Occipital lobe (tissue), 2 donors: Measurements from ENCODE around the gene MED8. TPM values are rescaled to one million over a fixed set of nuclear protein-coding genes. Genes with fewer than 3 reads are reported as not detected.
"Not testable (repeated sequence)": the region's sequence is repeated elsewhere in the genome, so short reads cannot be mapped to it uniquely, and the experiment has no call there.

Experiments used
- DNase-seq: peaks from one replicate; lab custom pipeline; 2025; lab: John Stamatoyannopoulos, UW
- total RNA-seq: library from RNA; depleted of rRNA; stranded (reverse); fragments of >200 nt; gene quantifications from one replicate; pipeline ENCODE4 v1.2.3, GENCODE V29; 2014

The MED8 gene
- total RNA-seq, 1 donor from 2014 or later = 20.7 TPM

DNA sequence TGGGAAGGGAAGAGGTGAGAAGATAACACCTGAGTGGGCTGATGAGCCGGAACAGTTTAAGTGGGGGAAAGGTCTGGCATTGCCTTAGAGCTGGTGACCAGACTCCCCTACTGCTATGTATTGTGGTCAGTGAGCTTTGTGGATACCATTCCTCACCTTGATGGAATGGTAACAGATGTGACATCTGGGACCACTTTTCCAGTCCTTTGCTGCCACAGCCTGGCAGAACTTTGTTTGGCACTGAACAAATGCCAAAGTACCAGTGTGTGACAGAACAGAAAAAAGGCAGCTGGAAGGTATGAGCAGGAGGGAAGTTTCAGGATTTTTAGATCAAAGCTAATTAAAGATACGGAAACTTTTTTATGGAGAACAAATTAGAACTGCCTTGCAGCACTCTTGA is 6.2 kb downstream of the MED8 start:
- peak; percentile 11 for DNase-seq

DNA sequence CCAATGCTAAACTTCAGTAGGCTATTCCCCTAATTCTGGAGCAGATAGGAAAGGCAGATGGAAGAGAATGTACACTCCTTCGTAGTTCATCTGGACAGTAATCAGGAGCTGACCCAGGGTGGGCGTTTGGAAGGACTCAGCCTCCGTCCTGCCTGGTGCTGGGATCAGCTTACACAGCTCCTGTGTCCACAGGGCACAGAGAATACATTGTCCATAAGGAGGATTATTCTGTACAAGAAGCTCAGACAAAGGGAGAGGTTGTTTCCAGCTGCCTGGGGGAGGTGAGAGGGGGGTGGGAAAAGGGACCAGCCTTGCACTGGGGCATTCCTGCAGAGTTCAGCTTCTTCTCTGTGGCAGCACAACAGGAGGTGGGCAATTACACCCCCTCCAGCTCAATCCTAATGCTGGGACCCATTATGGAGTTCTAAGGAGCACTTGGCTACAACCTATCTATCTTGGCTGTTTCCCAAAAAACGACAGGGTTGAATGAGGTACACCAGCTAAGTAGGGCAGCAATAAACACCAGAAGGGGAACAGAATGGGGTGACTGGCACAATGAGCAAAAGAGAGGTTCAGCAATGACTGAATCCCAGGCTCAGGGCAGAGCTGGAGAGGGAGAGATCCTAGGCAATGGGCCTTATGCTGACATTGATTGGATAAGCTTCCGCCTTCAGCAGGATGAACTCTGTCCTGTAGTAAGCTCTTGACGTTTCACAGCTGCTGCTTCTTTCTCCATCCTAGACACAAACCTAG is 7.4 kb downstream of the MED8 start:
- peak; percentile 48 for DNase-seq

DNA sequence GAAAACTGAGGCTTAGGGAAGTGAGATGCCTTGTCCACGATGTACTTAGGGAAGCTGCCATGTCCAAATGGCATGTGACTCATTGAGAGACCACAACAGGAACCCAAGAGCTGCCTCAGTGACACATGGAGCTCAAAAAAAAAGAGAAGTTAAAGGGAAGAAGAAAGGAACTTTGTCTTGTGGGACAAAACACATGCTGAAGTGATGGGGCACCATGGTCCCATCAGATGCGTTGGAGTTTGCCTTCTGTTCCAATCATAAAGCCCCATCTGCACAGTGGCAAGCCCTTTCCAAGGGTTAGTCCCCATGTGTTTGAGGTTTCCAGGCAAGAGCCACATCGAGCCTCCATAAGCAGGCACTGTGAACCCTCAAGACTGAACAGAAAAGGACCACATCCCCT is 8.0 kb downstream of the MED8 start:
- no peak for DNase-seq

DNA sequence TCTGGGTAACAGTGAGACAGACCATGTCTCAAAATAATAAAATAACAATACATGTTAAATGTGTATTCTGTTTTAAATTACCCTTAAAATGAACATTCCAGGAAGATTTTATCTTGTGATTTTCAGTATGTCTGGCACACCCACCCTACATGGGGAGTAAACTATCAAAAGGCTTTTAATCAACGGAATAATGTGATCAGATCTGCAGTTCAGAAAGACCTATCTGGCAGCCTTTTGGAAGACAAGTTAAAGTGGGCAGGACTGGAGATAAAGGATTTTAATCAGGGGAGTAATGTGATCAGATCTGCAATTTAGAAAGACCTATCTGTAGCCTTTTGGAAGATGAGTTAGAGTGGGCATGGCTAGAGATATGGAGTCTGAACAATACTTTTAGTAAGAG is 10.1 kb downstream of the MED8 start:
- no peak for DNase-seq

DNA sequence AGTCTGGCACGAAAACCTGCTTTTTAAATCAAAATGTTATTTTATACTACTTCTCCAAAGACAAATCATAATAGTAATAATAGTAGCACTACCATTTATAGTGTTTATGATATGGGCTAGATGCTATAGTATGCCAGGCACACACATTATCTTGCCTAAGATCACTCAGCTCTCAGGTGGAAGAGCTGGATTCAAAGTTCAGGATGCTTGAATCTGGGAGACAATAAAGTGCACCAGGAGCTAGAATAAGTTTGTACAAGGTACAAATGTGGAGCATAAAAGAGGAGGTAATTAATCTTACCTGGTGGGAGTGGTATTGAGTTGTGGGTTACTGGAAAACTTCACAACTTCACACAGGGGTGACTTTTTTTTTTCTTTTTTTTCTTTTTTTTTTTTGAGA is 11.8 kb downstream of the MED8 start:
- DNase-seq = no peak

DNA sequence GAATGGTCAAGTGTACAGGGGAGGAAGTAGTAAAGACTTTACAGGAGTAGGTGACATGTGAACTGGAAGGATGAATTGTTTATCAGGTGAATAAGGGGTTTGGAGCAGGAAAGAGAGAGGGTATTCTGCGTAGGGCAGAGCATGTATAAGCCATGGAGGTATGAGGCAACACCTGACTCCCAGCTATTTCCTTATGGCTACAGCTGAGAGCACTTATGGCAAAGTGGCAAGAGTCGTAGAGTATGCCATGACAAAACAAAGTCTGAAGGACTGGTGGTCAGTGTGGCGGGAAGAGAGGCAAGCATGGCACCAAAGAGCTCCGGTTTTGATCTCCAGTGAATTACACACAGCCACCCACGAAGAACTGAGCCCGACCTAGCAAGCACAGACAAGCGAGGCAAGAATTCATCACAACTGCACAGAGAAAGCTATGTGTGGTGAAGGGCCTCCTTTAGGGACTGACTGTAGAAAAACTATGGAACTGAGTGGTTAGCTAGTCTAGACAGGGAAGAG is 12.8 kb downstream of the MED8 start:
- DNase-seq = no peak

DNA sequence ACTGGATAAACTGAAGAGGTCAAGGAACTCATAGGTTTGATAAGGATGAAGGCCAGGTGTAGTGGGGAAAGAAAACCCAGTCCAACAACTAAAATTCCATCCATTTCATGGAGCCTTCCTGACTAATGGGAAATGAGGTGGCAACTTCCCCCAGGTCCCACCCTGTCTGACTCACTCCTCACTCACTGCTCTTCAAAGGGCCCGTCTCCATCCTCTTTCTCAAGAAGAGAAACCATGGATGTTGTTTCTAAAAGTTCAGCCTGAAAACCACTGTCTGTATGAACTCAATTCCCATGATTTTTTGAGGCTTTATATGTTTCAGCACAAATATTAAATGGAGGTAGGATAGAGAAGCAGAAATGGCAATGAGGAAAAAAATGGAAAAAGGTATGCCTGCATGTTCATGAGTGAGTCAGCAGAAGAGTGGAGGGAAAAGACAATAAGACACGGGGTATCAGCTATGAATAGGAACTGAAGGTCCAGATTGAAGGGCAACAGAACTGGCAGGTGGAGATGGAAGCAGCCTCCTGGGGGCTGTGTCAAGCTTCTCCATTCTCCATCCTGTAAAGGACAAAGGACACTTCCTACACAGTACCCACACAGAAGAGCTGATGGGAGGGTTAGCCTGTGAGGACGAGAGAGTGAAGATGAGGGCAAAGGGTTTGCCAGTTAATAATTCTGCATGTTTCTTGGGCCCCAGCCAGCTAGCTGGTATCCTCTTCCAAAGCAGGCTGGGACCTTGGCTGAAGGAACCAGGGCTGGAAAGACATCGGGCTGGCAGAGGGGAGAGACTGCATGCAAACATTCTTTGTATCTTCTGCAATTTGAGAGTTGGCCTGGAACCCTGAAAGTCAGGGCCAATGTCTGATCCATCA is 16.3 kb downstream of the MED8 start:
- no peak for DNase-seq

DNA sequence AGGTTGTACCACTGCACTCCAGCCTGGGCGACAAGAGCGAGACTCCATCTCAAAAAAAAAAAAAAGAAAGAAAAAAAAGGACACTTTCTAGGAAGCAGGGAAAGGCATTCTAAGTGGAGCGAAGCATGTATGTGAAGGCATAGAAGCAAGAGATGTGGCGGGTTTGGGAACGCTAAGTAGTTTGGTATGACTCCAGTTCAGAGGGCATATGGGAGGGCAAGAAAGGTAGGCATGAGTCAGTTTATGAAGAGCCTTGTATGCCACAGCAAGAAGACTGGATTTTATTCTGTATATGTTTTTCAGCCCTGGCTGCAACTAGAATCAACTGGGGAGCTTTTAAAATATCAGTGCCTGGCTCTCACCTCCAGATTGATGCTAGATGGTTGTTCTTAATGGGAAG is 17.4 kb downstream of the MED8 start:
- DNase-seq = no peak

DNA sequence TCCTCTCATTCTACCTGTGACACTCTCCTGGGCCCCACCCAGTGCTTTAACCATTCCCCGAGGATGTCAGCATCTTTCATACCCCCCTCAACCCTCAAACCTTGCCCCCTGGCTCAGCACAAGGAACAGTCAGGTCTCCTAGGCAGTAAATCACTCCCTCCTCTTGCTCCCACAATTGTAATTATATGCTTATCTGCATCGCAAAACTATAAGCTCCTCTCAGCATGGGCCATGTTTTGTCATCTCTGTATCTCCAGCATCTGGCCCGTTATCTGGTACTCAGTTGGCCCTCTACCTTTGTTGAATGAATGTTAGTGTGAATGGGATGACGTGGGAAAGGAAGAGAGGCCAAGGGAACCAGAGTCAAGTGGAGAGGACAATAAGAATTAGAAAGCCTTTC is 19.0 kb downstream of the MED8 start:
- DNase-seq = no peak

DNA sequence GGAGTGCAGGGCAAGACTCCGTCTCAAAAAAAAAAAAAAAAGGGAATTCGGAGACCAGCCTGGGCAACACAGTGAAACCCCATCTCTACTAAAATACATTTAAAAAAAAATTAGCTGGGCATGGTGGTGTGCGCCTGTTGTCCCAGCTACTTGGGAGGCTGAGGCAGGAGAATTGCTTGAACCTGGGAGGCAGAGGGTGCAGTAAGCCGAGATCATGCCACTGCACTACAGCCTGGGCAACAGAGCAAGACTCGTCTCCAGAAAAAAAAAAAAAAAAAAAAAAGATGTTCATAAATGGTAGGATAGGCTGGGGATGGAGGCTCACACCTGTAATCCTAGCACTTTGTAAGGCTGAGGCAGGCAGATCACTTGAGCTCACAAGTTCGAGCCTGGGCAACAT is 19.8 kb downstream of the MED8 start:
- DNase-seq = not testable (repeated sequence)

DNA sequence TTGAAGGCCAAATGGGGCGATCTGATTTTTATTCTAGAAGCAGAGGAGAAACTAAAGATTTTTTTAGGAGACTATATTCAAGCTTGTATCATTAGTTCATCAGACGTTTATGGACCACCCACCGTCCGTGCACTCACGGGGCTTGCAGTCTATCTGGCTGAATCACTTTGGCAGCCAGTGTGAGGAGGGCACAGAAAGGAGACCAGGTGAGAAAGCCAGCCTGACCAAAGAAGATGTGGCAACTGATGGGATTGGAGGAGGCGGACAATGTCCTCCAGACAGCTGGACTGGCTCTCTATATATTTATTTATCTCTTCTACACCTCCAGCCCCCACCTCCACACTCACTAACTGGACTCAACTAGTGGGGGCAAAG is 21.0 kb downstream of the MED8 start:
- DNase-seq = no peak

DNA sequence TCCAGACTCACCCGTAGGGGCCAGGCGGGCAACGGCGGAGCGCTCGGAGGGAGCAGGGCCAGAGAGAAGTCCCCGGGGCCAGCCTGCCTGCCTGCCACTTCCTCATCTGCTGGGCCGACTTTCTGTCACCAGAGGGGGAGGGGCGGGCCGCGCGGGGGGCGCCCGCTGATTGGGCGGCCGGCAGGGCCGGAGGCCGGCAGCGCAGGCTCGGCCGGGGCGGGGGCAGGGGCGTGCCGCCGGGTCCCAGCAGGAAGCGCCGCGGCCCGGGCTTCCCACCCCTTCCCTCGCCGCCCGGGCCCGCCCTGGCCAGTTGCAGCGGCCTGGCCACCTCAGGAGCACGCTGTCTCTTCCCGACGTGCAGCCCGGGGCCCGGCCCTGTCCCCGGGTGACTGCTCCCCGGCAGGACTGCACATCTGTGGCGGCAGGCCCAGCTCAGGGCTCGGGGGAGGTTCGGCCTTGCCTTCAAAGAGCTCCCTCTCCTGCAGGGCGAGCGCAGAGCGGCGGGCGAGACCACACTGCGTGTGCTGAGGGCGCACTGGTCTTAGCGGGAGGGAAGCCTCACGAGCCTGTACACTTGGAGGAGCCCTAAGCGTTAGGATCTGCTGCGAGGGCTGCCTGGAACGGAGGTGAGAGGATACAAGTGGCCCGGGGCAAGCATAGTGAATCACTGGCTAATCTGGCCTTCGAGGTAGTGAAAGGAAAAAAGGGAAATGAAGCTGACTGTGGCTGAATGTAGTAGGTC is 21.5 kb downstream of the MED8 start, which contains the start of gene ELOVL1:
Gene ELOVL1, minus strand, starts transcription at position 108 of the 742 bp plus-strand sequence. CDS start 2,402 bp downstream, outside the sequence.
- peak; percentile 82 for DNase-seq

DNA sequence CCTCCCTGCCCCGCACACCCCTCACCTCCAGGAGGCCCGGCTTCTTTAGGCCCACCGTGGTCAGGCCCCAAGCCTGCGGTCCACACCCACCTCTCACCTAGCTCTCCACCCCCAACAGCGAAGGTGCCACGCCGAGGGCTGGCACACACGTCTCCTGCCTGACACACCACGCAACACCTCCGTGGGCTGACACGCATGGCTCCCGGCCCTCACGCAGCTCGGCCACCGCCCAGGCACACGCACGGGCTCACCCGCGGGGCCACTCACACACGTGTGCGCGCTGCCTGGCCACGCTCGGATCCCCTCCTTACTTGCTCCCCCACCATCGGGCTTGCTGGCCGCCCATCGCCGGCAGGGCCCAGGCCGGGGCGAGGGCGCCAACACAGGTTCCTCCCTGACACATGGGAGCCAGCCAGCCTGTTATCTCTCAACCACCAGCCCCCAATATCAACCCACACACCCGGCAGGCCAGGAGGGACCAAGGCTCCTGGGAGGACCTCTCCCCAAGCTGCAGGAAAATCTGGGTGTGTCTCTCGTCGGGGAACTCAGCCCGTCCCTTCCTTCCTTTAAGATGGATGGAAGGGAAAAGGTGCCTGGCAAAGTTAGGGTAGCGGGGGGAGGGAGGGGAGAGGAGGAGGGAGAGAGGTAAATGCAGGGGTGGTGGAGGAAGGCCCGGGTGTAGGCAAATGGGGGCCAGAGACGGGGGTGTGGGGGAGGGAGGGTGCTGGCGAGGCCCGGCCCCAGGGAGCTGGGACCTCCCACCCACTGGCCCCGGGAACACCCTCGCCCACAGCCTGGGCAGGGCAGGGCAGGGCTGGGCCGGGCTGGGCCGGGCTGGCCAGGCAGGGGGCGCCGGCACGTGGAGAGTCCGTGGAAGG is 22.3 kb downstream of the MED8 start:
- DNase-seq = no peak

DNA sequence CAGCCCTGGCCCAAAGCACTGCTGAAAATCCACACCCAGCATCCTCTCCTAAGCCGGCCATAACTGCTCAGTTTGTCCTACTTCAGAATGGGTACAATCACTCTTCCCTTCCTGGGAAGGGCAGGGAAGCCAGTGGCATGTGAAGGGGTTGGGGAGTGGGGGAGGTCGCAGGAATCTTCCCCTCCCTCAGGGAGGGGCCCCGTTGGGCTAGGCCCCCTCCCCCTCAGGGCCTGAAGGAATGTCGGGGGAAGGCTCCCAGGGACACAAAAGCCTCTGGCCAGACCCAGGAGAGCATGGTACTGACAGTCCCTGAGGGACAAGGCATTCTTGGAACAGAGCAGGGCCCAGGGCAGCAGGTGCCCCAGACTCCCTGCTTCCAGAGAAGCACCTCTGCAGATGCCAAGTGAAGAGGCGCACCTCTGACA is 23.0 kb downstream of the MED8 start:
- DNase-seq = no peak

DNA sequence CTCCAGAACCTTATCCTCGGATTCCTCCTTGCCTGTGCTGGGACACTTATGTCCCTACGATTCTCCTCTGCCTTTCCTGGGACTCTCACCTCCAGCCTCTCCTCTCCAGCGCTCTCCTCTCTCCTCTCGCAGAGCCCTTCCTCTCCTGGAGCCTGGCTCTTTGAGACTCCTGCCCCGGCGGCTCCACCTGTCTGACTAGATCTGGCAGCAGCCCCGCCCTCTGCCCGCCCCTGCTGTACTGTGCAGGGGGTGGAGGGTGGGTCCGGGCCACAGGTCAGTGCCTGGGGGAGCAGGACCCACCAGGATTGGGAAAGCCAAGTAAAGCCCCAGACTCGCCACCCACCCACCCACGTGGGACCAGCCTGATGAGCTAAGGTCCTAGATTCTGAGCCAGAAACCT is 23.4 kb downstream of the MED8 start:
- DNase-seq = no peak

DNA sequence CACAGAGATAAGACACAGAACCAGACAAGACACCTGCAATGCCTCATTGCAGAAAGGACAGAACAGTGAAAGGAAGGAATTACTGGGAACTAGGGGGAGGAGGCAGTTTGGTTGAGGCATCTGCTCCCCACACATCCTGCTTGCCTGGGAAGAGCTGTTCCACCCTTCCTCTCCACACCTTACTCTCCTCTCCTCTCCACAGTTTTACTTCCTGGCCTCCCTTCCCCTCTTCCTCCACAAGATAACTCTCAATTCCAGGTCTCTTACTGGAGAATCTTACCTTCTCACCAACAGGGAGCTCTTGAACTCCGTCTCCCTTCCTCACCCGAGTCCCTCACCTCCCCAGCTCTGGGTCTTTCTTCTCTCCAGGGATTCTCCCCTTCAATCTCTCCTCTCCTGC is 23.9 kb downstream of the MED8 start:
- no peak for DNase-seq

DNA sequence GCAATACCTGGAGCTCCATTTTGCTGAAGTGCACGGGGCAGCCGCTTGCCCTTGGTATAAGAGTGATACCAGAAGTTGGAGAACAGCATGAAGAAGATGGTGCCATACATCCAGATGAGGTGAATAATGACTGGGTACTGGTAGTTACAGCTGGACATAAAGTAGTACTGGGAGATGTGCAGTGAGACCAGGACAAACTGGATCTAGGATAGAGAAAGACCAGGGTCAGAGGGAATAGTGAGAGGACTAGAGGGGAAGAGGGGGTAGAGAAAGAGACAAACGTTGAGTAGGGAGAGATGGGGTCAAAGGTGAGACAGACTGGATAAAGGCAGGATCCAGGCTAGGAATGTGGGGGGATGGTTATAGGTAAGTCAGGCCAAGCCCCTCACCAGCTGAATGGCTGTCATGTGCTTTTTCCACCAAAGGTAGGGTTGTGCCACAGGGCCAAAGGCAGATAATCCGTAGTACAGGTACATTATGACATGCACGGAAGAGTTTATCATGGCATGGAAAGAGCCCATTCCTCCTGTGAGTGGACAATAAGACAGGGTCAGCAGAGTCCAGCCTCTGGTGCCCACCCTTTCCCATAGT is 25.6 kb downstream of the MED8 start:
- DNase-seq = no peak

DNA sequence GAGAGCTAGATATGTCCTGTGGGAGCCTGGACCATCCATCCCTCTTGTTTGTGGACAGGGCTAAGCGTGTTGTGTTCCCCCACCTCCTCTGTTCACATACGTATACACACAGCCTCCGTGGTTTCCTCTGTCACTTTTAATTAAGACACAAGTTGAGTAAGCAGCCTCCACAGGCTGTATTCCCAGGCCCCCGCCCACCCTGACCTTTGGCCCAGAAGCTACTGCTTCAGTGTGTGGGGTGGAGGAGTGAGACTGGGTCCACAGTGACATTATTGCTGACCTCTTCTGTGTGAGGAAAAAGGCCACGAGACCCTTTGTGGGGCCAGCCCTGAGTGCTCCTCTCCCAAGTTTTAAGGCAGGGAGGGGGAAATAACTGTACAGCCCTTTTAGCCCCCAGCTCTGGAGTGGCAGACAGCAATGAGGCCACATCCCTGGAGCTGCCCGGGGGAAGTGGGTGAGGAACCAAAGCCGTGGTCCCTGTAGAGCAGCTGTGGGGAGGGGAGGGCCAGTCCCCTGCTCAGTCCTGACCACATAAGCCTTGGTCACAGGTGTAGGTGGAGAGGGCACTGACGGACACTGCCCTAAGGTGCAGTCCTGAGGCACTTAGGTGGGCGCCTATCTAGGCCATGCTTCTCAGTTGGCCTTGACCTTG is 26.2 kb downstream of the MED8 start:
- no peak for DNase-seq

DNA sequence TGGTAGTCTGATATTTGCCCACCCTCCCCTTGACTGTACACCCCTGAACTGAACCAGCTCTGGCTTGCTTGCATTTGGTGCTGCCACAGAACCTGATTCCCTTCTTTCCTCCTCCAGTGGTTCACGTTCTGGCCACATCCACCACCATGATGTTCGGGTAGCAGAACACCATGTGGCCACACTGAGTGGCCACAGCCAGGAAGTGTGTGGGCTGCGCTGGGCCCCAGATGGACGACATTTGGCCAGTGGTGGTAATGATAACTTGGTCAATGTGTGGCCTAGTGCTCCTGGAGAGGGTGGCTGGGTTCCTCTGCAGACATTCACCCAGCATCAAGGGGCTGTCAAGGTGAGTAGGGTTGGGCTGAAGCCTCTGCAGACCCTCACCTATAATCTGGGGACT is 29.0 kb downstream of the MED8 start:
- DNase-seq = no peak

DNA sequence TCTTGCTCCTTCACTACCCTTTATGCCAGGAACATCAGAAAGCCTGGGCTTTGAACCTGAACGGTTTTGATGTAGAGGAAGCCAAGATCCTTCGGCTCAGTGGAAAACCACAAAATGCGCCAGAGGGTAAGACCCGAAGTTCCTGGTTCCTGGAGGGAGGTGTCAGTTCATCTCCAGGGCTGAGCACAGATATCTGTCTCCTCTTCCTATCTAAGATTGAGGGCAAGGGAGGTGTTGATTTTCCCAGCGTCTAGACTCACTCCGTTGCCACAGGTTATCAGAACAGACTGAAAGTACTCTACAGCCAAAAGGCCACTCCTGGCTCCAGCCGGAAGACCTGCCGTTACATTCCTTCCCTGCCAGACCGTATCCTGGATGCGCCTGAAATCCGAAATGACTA is 29.9 kb downstream of the MED8 start:
- DNase-seq = no peak
